Measurements from ENCODE around the gene KYAT1.

KYAT1 gene

GRCh38 chr9:128916745-128917144, 35.0 kb upstream of the KYAT1 start:
- peaks cover 55% of the 10 kb centered on the region for H3K4me1 ChIP-seq (ENCODE audit: insufficient read depth, low read length)
- H3K27ac ChIP-seq (ENCODE audit: low read depth, low read length) = peak overlapping the region; percentile 88
- peaks cover 18% of the 10 kb centered on the region for H3K36me3 ChIP-seq (ENCODE audit: insufficient read depth, low read length)
- no peak overlapping the region for H3K4me3 ChIP-seq (ENCODE audit: low read depth in 1 of 2, low read length in 2 of 2)
- no peaks in the 10 kb centered on the region for H3K27me3 ChIP-seq (ENCODE audit: control insufficient read depth in 1 of 2, insufficient read depth in 2 of 2, low read length in 2 of 2)
- no peak overlapping the region for H3K9ac ChIP-seq (ENCODE audit: low read length)
- no peaks in the 10 kb centered on the region for H3K9me3 ChIP-seq (ENCODE audit: low read length)

DNA sequence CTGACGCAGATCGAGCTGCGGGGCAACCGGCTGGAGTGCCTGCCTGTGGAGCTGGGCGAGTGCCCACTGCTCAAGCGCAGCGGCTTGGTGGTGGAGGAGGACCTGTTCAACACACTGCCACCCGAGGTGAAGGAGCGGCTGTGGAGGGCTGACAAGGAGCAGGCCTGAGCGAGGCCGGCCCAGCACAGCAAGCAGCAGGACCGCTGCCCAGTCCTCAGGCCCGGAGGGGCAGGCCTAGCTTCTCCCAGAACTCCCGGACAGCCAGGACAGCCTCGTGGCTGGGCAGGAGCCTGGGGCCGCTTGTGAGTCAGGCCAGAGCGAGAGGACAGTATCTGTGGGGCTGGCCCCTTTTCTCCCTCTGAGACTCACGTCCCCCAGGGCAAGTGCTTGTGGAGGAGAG, 34.5 kb upstream of the KYAT1 start:
- Histone ChIP-seq H3K27me3 (ENCODE audit: control insufficient read depth in 1 of 2, insufficient read depth in 2 of 2, low read length in 2 of 2) (no peaks in the 10 kb centered on the region), H3K9me3 (ENCODE audit: low read length) (no peaks in the 10 kb centered on the region), H3K27ac (ENCODE audit: low read depth, low read length) (peak overlapping the region; percentile 88), H3K4me1 (ENCODE audit: insufficient read depth, low read length) (peaks cover 57% of the 10 kb centered on the region), H3K9ac (ENCODE audit: low read length) (no peak overlapping the region), H3K36me3 (ENCODE audit: insufficient read depth, low read length) (peaks cover 18% of the 10 kb centered on the region), H3K4me3 (ENCODE audit: low read depth in 1 of 2, low read length in 2 of 2) (no peak overlapping the region)

DNA sequence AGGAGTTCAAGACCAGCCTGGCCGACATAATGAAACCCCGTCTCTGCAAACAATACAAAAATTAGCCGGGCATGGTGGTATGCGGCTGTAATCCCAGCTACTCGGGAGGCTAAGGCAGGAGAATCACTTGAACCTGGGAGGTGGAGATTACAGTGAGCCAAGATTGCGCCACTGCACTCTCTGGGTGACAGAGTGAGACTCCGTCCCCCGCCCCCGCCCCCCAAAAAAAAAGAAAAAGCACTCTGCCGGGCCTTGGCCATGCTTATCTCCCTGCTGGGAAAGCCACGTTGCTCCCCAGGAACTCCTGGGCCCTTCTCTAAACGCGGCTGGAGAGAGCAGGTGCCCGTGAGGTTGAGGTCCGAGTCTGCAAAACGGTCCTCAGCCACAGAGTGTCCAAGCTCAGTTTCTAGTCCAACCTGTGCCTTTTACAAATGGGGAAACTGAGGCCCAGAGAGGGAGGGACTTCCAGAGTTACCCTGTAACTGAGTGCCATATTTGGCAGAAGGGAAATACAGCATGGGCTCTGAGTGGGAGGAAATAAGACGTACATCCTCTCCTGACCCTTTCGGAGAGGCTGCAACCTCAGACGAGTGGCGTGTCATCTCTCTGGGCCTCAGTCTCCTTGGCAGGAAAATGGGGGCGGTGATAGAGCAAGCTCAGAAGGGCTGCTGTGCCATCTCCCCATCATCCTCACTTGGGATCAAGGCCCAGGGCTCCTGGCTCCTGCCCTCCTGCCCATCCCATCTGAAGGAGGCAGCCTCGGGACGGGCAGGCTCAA, 32.4 kb upstream of the KYAT1 start:
- H3K36me3 ChIP-seq (ENCODE audit: insufficient read depth, low read length) = peaks cover 27% of the 10 kb centered on the region
- H3K9ac ChIP-seq (ENCODE audit: low read length) = no peak overlapping the region
- H3K27ac ChIP-seq (ENCODE audit: low read depth, low read length) = no peak overlapping the region
- no peaks in the 10 kb centered on the region for H3K27me3 ChIP-seq (ENCODE audit: control insufficient read depth in 1 of 2, insufficient read depth in 2 of 2, low read length in 2 of 2)
- no peaks in the 10 kb centered on the region for H3K9me3 ChIP-seq (ENCODE audit: low read length)
- H3K4me3 ChIP-seq (ENCODE audit: low read depth in 1 of 2, low read length in 2 of 2) = no peak overlapping the region
- peaks cover 58% of the 10 kb centered on the region for H3K4me1 ChIP-seq (ENCODE audit: insufficient read depth, low read length)

DNA sequence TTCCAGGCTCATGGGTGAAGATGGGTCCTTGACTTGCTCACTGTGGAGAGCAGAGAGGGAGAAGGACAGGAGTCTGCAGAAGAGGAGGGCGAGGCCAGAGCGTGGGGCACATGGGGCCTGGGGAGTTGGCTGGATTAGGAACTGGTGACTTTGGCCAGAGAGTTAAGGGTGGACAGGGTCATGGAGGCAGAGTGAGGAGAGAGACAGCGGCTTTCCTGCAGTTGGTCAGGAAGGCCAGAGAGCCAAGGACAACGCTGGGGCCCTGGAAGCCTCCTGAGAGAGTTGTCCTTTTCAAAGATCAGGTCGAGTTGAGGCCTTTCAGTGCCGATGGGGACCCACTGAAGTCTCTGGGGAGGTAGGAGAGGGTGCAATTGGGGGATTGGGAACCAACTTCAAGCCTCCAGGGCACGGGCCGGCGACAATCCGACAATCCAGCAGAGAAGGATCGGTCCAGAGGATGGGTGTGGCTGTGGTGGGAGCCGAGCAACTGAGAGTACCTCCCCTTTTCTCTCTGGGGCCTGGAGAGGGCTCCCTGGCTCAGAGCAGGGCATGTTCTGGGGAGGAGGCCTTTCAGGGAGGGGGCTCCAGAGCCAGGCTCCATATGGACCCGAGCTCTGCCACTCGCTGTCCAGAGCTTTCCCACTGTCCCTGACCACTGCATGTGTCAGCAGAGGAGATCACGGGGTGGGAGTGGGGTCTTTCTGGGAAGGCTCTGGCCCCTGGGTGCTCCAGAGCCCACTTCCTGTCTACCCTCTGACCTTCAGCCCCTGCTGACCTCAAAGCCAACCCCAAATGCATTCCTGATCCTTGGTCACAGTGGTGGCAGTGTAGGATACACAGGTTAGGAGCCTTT, 31.5 kb upstream of the KYAT1 start:
- Histone ChIP-seq H3K36me3 (ENCODE audit: insufficient read depth, low read length) (peaks cover 33% of the 10 kb centered on the region), H3K9ac (ENCODE audit: low read length) (no peak overlapping the region), H3K9me3 (ENCODE audit: low read length) (no peaks in the 10 kb centered on the region), H3K4me1 (ENCODE audit: insufficient read depth, low read length) (peaks cover 58% of the 10 kb centered on the region), H3K27ac (ENCODE audit: low read depth, low read length) (no peak overlapping the region), H3K27me3 (ENCODE audit: control insufficient read depth in 1 of 2, insufficient read depth in 2 of 2, low read length in 2 of 2) (no peaks in the 10 kb centered on the region), H3K4me3 (ENCODE audit: low read depth in 1 of 2, low read length in 2 of 2) (peak overlapping the region in 1 of 2 donors; percentile 19)

DNA sequence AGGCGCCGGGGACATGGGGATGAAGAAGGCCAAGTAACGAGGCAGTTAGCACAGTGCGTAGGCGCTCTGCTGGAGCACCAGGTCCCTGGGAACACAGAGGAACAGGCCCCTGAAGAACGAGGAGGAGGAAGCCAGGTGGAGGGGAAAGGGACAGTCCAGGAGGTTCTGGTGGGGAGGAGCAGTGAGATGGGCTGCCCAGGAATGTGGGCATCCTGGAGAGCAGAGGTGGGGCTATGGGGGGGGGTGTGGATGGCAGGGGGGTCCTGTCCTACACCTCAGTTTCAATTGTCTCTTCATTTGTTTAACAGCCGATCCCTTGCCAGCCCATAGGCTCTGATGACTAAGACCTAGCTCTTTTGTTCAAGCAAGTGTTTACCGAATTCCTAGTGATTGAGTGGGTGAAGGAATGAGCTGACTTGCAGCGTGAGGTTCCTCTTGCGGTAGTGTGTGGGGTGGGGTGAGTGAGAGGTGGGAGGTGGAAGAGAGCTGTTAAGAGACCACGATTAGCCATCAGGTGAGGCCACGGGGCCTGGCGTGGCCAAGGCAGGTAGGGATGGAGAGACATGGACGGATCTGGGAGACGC, 30.6 kb upstream of the KYAT1 start:
- Histone ChIP-seq H3K27ac (ENCODE audit: low read depth, low read length) (no peak overlapping the region), H3K4me3 (ENCODE audit: low read depth in 1 of 2, low read length in 2 of 2) (peak overlapping the region in 1 of 2 donors; percentile 19), H3K4me1 (ENCODE audit: insufficient read depth, low read length) (peaks cover 53% of the 10 kb centered on the region), H3K36me3 (ENCODE audit: insufficient read depth, low read length) (peaks cover 34% of the 10 kb centered on the region), H3K9ac (ENCODE audit: low read length) (no peak overlapping the region), H3K27me3 (ENCODE audit: control insufficient read depth in 1 of 2, insufficient read depth in 2 of 2, low read length in 2 of 2) (no peaks in the 10 kb centered on the region), H3K9me3 (ENCODE audit: low read length) (no peaks in the 10 kb centered on the region)

- peaks cover 34% of the 10 kb centered on the region for H3K36me3 ChIP-seq (ENCODE audit: insufficient read depth, low read length)
- H3K9ac ChIP-seq (ENCODE audit: low read length) = no peak overlapping the region
- H3K9me3 ChIP-seq (ENCODE audit: low read length) = no peaks in the 10 kb centered on the region
- no peak overlapping the region for H3K27ac ChIP-seq (ENCODE audit: low read depth, low read length)
- no peaks in the 10 kb centered on the region for H3K27me3 ChIP-seq (ENCODE audit: control insufficient read depth in 1 of 2, insufficient read depth in 2 of 2, low read length in 2 of 2)
- peaks cover 49% of the 10 kb centered on the region for H3K4me1 ChIP-seq (ENCODE audit: insufficient read depth, low read length)
- H3K4me3 ChIP-seq (ENCODE audit: low read depth in 1 of 2, low read length in 2 of 2) = no peak overlapping the region
Observed at GRCh38 chr9:128911529-128912035, 29.8 kb upstream of the KYAT1 start.

DNA sequence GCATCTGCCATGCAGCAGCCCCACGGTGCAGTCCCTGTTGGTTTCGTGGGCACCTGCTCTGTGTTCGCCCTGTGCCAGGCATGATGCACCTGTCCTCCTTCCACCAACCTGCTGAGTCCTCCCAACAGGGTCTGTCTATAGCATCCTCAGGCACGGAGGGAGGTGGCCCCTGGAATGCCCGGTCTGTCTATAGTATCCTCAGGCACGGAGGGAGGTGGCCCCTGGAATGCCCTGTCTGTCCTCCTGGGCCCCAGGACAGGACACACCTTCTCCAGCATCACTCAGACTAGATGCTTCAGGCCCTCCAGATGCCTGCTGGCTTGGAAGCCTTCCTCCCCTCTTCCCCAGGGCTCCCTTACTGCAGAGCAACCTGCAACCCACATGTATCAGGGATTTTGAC, 29.2 kb upstream of the KYAT1 start:
- H3K4me1 ChIP-seq (ENCODE audit: insufficient read depth, low read length) = peaks cover 44% of the 10 kb centered on the region
- H3K9ac ChIP-seq (ENCODE audit: low read length) = no peak overlapping the region
- no peaks in the 10 kb centered on the region for H3K9me3 ChIP-seq (ENCODE audit: low read length)
- H3K36me3 ChIP-seq (ENCODE audit: insufficient read depth, low read length) = peaks cover 29% of the 10 kb centered on the region
- no peak overlapping the region for H3K27ac ChIP-seq (ENCODE audit: low read depth, low read length)
- peak overlapping the region in 1 of 2 donors; percentile 16 for H3K4me3 ChIP-seq (ENCODE audit: low read depth in 1 of 2, low read length in 2 of 2)
- no peaks in the 10 kb centered on the region for H3K27me3 ChIP-seq (ENCODE audit: control insufficient read depth in 1 of 2, insufficient read depth in 2 of 2, low read length in 2 of 2)

- Histone ChIP-seq H3K4me1 (ENCODE audit: insufficient read depth, low read length) (peaks cover 39% of the 10 kb centered on the region), H3K9ac (ENCODE audit: low read length) (no peak overlapping the region), H3K9me3 (ENCODE audit: low read length) (no peaks in the 10 kb centered on the region), H3K27me3 (ENCODE audit: control insufficient read depth in 1 of 2, insufficient read depth in 2 of 2, low read length in 2 of 2) (no peaks in the 10 kb centered on the region), H3K4me3 (ENCODE audit: low read depth in 1 of 2, low read length in 2 of 2) (no peak overlapping the region), H3K36me3 (ENCODE audit: insufficient read depth, low read length) (peaks cover 29% of the 10 kb centered on the region), H3K27ac (ENCODE audit: low read depth, low read length) (no peak overlapping the region)
Observed at GRCh38 chr9:128909859-128910258, 28.1 kb upstream of the KYAT1 start.

- Histone ChIP-seq H3K9me3 (ENCODE audit: low read length) (no peaks in the 10 kb centered on the region), H3K4me1 (ENCODE audit: insufficient read depth, low read length) (peaks cover 35% of the 10 kb centered on the region), H3K27ac (ENCODE audit: low read depth, low read length) (no peak overlapping the region), H3K27me3 (ENCODE audit: control insufficient read depth in 1 of 2, insufficient read depth in 2 of 2, low read length in 2 of 2) (no peaks in the 10 kb centered on the region), H3K36me3 (ENCODE audit: insufficient read depth, low read length) (peaks cover 29% of the 10 kb centered on the region), H3K4me3 (ENCODE audit: low read depth in 1 of 2, low read length in 2 of 2) (no peak overlapping the region), H3K9ac (ENCODE audit: low read length) (no peak overlapping the region)
Observed at GRCh38 chr9:128908372-128908771, 26.6 kb upstream of the KYAT1 start.

DNA sequence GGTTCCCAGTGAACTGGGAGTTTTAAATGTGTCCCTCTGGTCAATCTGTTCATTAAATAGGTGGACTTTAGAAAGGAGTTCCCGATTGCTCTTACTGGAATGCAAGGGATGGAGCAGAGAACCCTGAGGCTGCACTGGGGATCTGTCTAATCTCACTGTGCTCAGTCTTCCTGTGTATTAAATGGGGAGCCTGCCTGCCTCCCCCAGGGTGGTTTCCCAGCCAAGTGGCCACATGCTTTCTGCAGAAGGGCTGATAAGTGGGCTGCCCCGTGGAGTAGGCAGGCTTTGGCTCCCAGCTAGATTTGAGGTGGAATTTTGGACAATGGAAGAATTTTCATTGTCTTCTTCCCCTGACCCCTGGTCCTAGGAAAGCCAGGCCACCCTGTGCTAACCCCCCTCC, 25.0 kb upstream of the KYAT1 start:
- Histone ChIP-seq H3K27me3 (ENCODE audit: control insufficient read depth in 1 of 2, insufficient read depth in 2 of 2, low read length in 2 of 2) (no peaks in the 10 kb centered on the region), H3K9me3 (ENCODE audit: low read length) (no peaks in the 10 kb centered on the region), H3K9ac (ENCODE audit: low read length) (no peak overlapping the region), H3K4me1 (ENCODE audit: insufficient read depth, low read length) (peaks cover 19% of the 10 kb centered on the region), H3K27ac (ENCODE audit: low read depth, low read length) (no peak overlapping the region), H3K4me3 (ENCODE audit: low read depth in 1 of 2, low read length in 2 of 2) (no peak overlapping the region), H3K36me3 (ENCODE audit: insufficient read depth, low read length) (peaks cover 29% of the 10 kb centered on the region)

DNA sequence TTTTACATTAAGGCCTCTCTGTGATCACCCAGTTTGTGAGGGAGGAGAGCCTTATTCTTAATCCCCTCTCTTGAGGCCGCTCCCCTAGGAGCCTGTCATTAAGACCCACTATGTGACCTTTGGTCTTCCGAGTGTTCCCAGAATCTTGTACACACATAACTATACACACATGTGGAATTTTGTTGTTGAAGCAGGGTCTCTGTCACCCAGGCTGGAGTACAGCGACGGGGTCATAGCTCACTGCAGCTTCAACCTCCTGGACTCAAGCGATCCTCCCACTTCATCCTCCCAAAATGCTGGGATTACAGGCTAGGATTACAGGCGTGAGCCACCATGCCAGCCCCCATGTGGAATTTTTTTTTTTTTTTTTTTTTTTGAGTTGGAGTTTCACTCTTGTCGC, 24.2 kb upstream of the KYAT1 start:
- Histone ChIP-seq H3K27me3 (ENCODE audit: control insufficient read depth in 1 of 2, insufficient read depth in 2 of 2, low read length in 2 of 2) (no peaks in the 10 kb centered on the region), H3K27ac (ENCODE audit: low read depth, low read length) (no peak overlapping the region), H3K4me1 (ENCODE audit: insufficient read depth, low read length) (peaks cover 11% of the 10 kb centered on the region), H3K36me3 (ENCODE audit: insufficient read depth, low read length) (peaks cover 29% of the 10 kb centered on the region), H3K4me3 (ENCODE audit: low read depth in 1 of 2, low read length in 2 of 2) (no peak overlapping the region), H3K9me3 (ENCODE audit: low read length) (no peaks in the 10 kb centered on the region), H3K9ac (ENCODE audit: low read length) (no peak overlapping the region)
